Measurements from ENCODE around the gene CCKAR. TPM values are rescaled to one million over a fixed set of nuclear protein-coding genes. Genes with fewer than 3 reads are reported as not detected.

CCKAR gene, protein sequence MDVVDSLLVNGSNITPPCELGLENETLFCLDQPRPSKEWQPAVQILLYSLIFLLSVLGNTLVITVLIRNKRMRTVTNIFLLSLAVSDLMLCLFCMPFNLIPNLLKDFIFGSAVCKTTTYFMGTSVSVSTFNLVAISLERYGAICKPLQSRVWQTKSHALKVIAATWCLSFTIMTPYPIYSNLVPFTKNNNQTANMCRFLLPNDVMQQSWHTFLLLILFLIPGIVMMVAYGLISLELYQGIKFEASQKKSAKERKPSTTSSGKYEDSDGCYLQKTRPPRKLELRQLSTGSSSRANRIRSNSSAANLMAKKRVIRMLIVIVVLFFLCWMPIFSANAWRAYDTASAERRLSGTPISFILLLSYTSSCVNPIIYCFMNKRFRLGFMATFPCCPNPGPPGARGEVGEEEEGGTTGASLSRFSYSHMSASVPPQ
- total RNA-seq = not detected
- not detected for polyA plus RNA-seq
- 0 reads per million in 6 experiments for total RNA-seq

GRCh38 chr4:26490111-26490959 lies at the start of gene CCKAR:
Gene CCKAR (minus strand): TSS chr4:26490484. CDS start chr4:26490267, 217 bp downstream.
- H3K27ac Mint-ChIP-seq = no peak within 1 kb of the TSS

DNA sequence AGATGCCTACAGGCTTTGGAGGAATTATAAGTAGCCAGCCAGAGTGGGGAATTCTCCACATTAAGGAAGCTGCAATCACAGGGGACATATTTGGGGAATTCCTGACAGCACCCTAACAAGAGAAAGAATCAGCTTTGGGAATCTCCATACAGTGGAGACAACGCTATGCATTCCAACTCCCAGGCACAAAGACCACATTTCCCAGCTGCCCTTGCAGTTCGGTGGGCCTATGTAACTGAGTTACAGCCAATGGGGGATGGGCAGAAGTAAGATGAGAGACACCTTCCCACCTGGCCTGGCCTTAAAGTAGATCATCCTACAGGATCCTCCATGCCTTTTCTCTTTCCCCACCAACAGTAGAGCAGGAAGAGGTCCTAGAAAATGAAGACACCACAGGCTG lies 43.4 kb upstream of the CCKAR start:
- Mint-ChIP-seq H3K4me1 (peaks cover 0 to 2% (median 0%) of the 10 kb centered on the region in 4 donors), H3K27me3 (peaks cover 0 to 5% (median 1%) of the 10 kb centered on the region in 5 donors), H3K27ac (no peak overlapping the region), H3K9me3 (peaks cover 0 to 7% (median 0%) of the 10 kb centered on the region in 9 donors), H3K4me3 (no peak overlapping the region), H3K36me3 (no peaks in the 10 kb centered on the region)
- DNase-seq = no peak
- POLR2A ChIA-PET = no interaction called here
- no peak for ATAC-seq

More at GRCh38 chr4:26490111-26490959, at the start of gene CCKAR:
- ATAC-seq (no peak), DNase-seq (no peak)
- H3K27me3 Mint-ChIP-seq = peaks cover 1 to 35% (median 12%) of the 10 kb centered on the region in 5 donors
- H3K36me3 Mint-ChIP-seq = no peaks in the 10 kb centered on the region
- POLR2A ChIA-PET = no interaction called here
- H3K4me3 Mint-ChIP-seq = no peak within 1 kb of the TSS
- H3K9me3 Mint-ChIP-seq = peaks cover 0 to 6% (median 0%) of the 10 kb centered on the region in 9 donors
- H3K4me1 Mint-ChIP-seq = no peaks in the 10 kb centered on the region

DNA sequence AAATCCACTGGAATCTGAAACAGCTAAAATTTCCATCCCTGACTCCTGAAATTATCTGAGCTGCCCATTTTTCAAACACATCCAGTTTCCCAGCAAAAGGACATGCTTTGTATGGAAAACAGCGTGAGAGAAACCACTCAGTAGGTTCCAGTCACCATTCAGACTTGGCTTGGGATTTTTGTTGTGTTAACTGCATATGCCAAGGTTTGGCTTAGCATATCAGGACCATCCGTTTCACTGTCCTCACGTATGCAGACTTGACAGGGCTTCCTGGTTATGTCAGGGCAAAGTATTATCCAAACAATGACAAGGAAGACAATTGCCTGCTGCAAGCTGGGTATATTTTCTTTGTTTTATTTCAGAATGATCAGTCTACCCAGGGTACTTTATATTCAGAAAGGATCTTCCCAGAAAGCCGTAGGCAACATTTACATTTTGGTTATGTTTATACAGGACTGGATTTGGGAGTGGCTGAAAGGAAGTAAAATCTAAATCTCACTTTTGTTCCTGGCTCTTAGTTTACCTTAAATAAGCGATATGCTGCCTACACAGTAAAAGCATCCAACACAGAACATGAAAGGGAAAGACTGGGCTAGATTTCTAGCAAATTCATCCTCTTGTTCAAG lies 41.3 kb upstream of the CCKAR start:
- H3K4me1 Mint-ChIP-seq = peaks cover 0 to 2% (median 0%) of the 10 kb centered on the region in 4 donors
- H3K27ac Mint-ChIP-seq = no peak overlapping the region
- DNase-seq (no peak), ATAC-seq (no peak)
- POLR2A ChIA-PET = no interaction called here
- no peak overlapping the region for H3K4me3 Mint-ChIP-seq
- H3K36me3 Mint-ChIP-seq = no peaks in the 10 kb centered on the region
- peaks cover 0 to 6% (median 0%) of the 10 kb centered on the region in 5 donors for H3K27me3 Mint-ChIP-seq
- peaks cover 0 to 7% (median 0%) of the 10 kb centered on the region in 9 donors for H3K9me3 Mint-ChIP-seq

DNA sequence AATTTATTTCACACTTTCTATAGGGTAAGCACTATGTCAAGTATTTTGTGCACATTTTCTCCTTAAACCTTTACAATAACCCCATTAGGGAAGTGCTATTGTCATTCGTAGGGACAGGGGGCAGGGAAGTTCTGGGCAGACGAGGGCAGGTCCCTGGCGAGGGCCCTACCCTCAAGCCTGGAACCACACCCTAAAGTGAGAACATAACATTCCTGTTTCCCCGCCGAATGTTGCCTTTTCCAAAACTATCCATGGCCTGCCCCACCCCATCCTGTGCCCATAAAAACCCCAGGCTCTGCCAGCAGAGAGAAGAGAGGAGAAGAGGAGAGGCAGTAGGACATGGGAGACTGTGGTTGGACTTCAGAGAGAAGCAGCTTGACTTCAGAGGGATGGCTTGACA lies 39.8 kb upstream of the CCKAR start:
- Mint-ChIP-seq H3K36me3 (no peaks in the 10 kb centered on the region), H3K4me1 (peaks cover 0 to 2% (median 0%) of the 10 kb centered on the region in 4 donors), H3K27ac (no peak overlapping the region), H3K9me3 (peaks cover 0 to 7% (median 0%) of the 10 kb centered on the region in 9 donors), H3K4me3 (no peak overlapping the region), H3K27me3 (peaks cover 0 to 8% (median 1%) of the 10 kb centered on the region in 5 donors)
- POLR2A ChIA-PET = no interaction called here
- no peak for DNase-seq
- ATAC-seq = no peak

DNA sequence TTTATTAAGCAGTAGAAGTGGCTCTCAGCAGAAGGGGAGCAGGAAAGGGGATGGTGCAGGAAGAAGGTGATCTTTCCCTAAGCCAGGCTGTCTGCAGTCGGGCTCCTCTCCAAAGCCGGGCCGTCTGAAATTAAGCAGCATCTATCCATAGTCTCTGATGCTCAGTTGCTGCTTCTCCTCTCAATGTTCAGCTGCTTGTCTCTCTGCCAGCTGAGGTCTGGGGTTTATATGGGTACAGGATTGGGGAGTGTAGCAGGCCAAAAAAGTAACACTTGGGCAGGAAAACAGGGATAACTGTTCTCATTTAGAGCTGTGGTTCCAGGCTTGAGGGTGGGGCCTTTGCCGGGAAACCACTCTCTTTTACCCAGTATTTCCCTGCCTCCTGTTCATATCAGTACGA lies 39.2 kb upstream of the CCKAR start:
- POLR2A ChIA-PET = no interaction called here
- Mint-ChIP-seq H3K4me1 (peaks cover 0 to 2% (median 0%) of the 10 kb centered on the region in 4 donors), H3K4me3 (no peak overlapping the region), H3K9me3 (peaks cover 0 to 7% (median 0%) of the 10 kb centered on the region in 9 donors), H3K27me3 (peaks cover 0 to 8% (median 1%) of the 10 kb centered on the region in 5 donors), H3K27ac (no peak overlapping the region), H3K36me3 (no peaks in the 10 kb centered on the region)
- ATAC-seq (no peak), DNase-seq (no peak)

DNA sequence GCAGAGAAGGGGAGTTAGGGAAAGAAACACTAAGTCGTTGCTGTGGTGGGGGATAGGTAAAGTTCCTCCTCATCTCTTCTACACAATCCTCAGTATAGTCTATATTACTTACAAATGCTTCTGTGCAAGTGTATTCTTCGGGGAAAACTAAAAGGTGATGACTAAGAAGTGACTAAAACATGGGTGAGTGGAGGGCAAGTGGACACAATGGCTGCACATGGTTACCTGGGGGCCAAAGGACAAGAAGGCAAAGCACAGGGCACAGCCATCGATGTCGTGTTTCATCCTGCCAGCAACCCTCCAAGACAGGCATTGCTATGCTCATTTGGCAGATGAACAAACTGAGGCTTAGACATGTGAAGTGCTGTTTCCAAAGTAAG lies 35.5 kb upstream of the CCKAR start:
- H3K9me3 Mint-ChIP-seq = peaks cover 0 to 7% (median 0%) of the 10 kb centered on the region in 9 donors
- H3K4me3 Mint-ChIP-seq = no peak overlapping the region
- DNase-seq (no peak), ATAC-seq (no peak)
- H3K27me3 Mint-ChIP-seq = peaks cover 4 to 15% (median 8%) of the 10 kb centered on the region in 5 donors
- POLR2A ChIA-PET = no interaction called here
- H3K27ac Mint-ChIP-seq = no peak overlapping the region
- H3K4me1 Mint-ChIP-seq = no peaks in the 10 kb centered on the region
- no peaks in the 10 kb centered on the region for H3K36me3 Mint-ChIP-seq

GRCh38 chr4:26525136-26525770 lies 35.0 kb upstream of the CCKAR start:
- DNase-seq (no peak), ATAC-seq (no peak)
- H3K4me3 Mint-ChIP-seq = no peak overlapping the region
- peaks cover 0 to 7% (median 0%) of the 10 kb centered on the region in 9 donors for H3K9me3 Mint-ChIP-seq
- POLR2A ChIA-PET = no interaction called here
- H3K27ac Mint-ChIP-seq = no peak overlapping the region
- peaks cover 5 to 18% (median 12%) of the 10 kb centered on the region in 5 donors for H3K27me3 Mint-ChIP-seq
- no peaks in the 10 kb centered on the region for H3K36me3 Mint-ChIP-seq
- no peaks in the 10 kb centered on the region for H3K4me1 Mint-ChIP-seq

DNA sequence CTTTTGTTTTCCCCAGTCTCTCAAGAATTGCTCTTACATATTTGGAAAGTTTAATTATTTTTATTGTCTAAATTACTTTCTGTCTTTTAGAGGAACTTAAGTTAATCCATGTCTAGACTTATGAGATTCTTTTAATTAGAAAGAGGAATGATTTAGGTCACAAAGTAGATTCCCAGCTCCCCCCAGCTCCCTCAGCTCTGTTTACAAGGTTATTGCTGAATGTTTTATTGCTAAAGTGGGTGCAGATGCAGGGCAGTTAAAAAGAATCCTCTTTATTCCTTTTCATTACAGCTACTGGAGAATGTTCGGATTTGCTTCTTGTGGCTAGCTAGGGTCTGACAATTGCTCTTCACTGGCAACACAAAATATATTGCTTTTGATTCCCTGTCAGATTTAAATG lies 33.7 kb upstream of the CCKAR start:
- Mint-ChIP-seq H3K4me1 (peaks cover 0 to 2% (median 0%) of the 10 kb centered on the region in 4 donors), H3K4me3 (no peak overlapping the region), H3K9me3 (no peaks in the 10 kb centered on the region), H3K27me3 (peaks cover 5 to 21% (median 18%) of the 10 kb centered on the region in 5 donors), H3K36me3 (no peaks in the 10 kb centered on the region), H3K27ac (no peak overlapping the region)
- POLR2A ChIA-PET = no interaction called here
- ATAC-seq (no peak), DNase-seq (no peak)

- H3K9me3 Mint-ChIP-seq = no peaks in the 10 kb centered on the region
- no peak for ATAC-seq
- POLR2A ChIA-PET = no interaction called here
- H3K4me1 Mint-ChIP-seq = peaks cover 0 to 2% (median 0%) of the 10 kb centered on the region in 4 donors
- no peak for DNase-seq
- H3K27ac Mint-ChIP-seq = no peak overlapping the region
- H3K27me3 Mint-ChIP-seq = peaks cover 5 to 21% (median 18%) of the 10 kb centered on the region in 5 donors
- H3K4me3 Mint-ChIP-seq = no peak overlapping the region
- no peaks in the 10 kb centered on the region for H3K36me3 Mint-ChIP-seq
These were observed 32.2 kb upstream of the CCKAR start for GRCh38 chr4:26522478-26522877.

DNA sequence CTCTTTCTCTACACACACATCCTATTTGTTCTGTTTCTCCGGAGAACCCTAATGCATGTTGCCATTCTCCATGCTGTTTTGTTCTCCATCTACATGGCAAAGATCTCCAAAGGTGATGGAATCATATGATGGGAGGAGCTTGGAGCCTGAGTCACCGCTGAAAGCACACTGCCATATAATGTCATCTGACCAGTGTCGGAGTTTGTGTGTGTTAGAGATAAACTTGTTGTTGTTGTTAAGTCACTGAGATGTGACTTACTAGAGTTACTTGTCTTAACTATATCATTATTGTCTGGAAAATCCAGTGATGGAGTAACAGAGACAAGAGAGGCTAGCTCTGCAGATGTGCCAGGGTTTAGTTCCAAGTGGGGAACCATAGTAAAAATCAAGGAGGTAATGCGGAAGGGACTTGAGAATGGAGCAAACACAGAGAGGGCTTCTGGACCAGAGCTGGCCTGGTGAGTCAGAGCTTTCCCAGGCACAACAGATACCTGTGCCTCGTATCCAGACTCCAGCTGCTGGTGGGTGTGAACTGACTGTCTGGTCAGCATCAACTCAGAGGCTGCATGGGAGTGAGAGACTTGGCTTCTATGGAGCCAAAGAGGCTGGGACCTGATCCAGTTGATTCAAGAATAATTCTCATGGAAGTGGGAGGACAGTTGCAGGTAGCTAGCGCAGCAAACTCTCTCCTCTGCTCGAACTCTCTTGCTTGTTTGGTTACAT lies 30.6 kb upstream of the CCKAR start:
- H3K27ac Mint-ChIP-seq = no peak overlapping the region
- no peak for ATAC-seq
- peaks cover 0 to 2% (median 0%) of the 10 kb centered on the region in 4 donors for H3K4me1 Mint-ChIP-seq
- H3K9me3 Mint-ChIP-seq = no peaks in the 10 kb centered on the region
- peaks cover 5 to 18% (median 14%) of the 10 kb centered on the region in 5 donors for H3K27me3 Mint-ChIP-seq
- no peak overlapping the region for H3K4me3 Mint-ChIP-seq
- DNase-seq = no peak
- POLR2A ChIA-PET = no interaction called here
- H3K36me3 Mint-ChIP-seq = no peaks in the 10 kb centered on the region

- POLR2A ChIA-PET = interaction anchor here (0.6 kb wide), 1 partner anchor 1279 kb away, joined by 3 read pairs; no protein-coding TSS in a partner anchor
- ATAC-seq = no peak
- Mint-ChIP-seq H3K36me3 (no peaks in the 10 kb centered on the region), H3K9me3 (no peaks in the 10 kb centered on the region), H3K27ac (no peak overlapping the region), H3K27me3 (peaks cover 6 to 18% (median 17%) of the 10 kb centered on the region in 5 donors), H3K4me3 (no peak overlapping the region), H3K4me1 (peaks cover 0 to 2% (median 0%) of the 10 kb centered on the region in 4 donors)
- DNase-seq = no peak
These were observed 25.7 kb upstream of the CCKAR start for GRCh38 chr4:26515936-26516335.

Measured in naive thymus-derived CD8-positive, alpha-beta T cell (primary cell).